Measurements from ENCODE around the gene SETD3.

GRCh38 chr14:99450266-99450665 lies 30.4 kb downstream of the SETD3 start:
- TF ChIP-seq POLR2A (IDR thresholded peaks at IDR 0.05) = no peak
- no peak for TF ChIP-seq CTCF (IDR thresholded peaks at IDR 0.05)

Measured in right lobe of liver (tissue), 4 donors.